Thyroid gland (tissue), 4 donors: ENCODE data around the gene SLC29A4. TPM values are rescaled to one million over a fixed set of nuclear protein-coding genes. Genes with fewer than 3 reads are reported as not detected.
"Not testable (repeated sequence)": the region's sequence is repeated elsewhere in the genome, so short reads cannot be mapped to it uniquely, and the experiment has no call there.

ENCODE experiments used
- DNase-seq, 2 donors: peaks; one replicate each; pipeline ENCODE4 v3.0.0-alpha.2; 2019
- H3K27ac ChIP-seq, 3 donors: fragments of 200-600 bp; sonication (generic); 1 replicate in 2 of 3; 2 replicates in 1 of 3; pipeline ENCODE4 v1.5.1; 2016 to 2019; ENCODE audit warnings: mild to moderate bottlenecking in 1 of 3, moderate library complexity in 1 of 3
- H3K27me3 ChIP-seq: fragments of 200-600 bp; sonication (generic); one replicate; pipeline ENCODE4 v1.5.1; 2019
- H3K36me3 ChIP-seq, 2 donors: fragments of 200-600 bp; sonication (generic); one replicate each; pipeline ENCODE4 v1.5.1; 2016 to 2019
- H3K4me1 ChIP-seq, 2 donors: fragments of 200-600 bp; sonication (generic); one replicate each; pipeline ENCODE4 v1.5.1; 2017 to 2019
- H3K4me3 ChIP-seq, 3 donors: fragments of 200-600 bp; sonication (generic); replicated peaks in 1 of 3; 1 replicate in 2 of 3; 2 replicates in 1 of 3; pipeline ENCODE4 v1.5.1; 2016; ENCODE audit warnings: mild to moderate bottlenecking in 1 of 3
- H3K9me3 ChIP-seq: fragments of 200-600 bp; sonication (generic); one replicate; pipeline ENCODE4 v1.5.1; 2017
- POLR2A ChIP-seq, 2 donors: fragments of 450-650 bp; IDR thresholded peaks; one replicate each; pipeline ENCODE4 v1.6.1; 2017; ENCODE audit warnings: antibody characterized with exemption in 2 of 2, mild to moderate bottlenecking in 2 of 2, moderate library complexity in 1 of 2
- WGBS, 2 donors: methylation state at CpG; one replicate each; pipeline ENCODE4 v1.1.5; 2017; 5-methylcytosine and 5-hydroxymethylcytosine counted together
- intact Hi-C: fragments of 100-400 bp; cut with DNase I; formaldehyde crosslinking; loops from one replicate; pipeline ENCODE4 v1.15.1; 2023
- total RNA-seq, 4 donors: library from RNA; depleted of rRNA; stranded (reverse); fragments of >200 nt; gene quantifications; one replicate each; pipeline ENCODE4 v1.2.3, GENCODE V29; 2016
- TF ChIP-seq, protein P1 (sequence below), 6 experiments: fragments of 200-600 bp in 3 of 6; fragments of 450-650 bp in 3 of 6; sonication (generic) in 3 of 6; IDR thresholded peaks; one replicate each; pipeline ENCODE4 v1.5.1; 2016 to 2019; ENCODE audit warnings: antibody characterized with exemption in 6 of 6, mild to moderate bottlenecking in 2 of 6, inconsistent platforms in 1 of 6, moderate library complexity in 1 of 6

Gene SLC29A4
- total RNA-seq, 4 donors from 2014 or later = 8.5 to 23.2 (median 14.4) TPM

DNA sequence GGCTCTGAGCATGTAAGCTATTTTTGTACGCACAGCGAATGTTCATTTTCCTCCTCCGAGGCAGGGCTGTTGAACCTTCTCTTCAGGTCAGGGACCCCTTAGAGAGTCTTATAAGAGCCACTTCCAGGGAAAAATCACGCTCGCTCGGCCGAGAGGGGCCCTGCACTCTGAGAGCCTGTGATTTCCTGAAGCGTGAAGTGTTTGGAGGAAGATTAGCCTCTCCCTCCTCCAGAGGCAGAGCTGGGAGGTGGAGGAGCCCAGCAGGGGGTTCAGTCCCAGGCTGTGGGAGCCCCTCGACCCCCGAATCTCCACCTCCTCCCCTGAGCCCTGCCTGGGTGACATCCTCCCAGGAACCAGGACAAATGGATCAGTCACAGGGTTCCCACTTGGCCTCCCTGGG, 19.7 kb upstream of the SLC29A4 start:
- H3K4me1 ChIP-seq = peaks cover 27 to 38% of the 10 kb centered on the region in 2 donors
- TF ChIP-seq POLR2A (IDR thresholded peaks at IDR 0.05) = peak in 1 of 2 donors; percentile 23
- H3K9me3 ChIP-seq, H3K27me3 ChIP-seq, intact Hi-C loops, H3K36me3 ChIP-seq, H3K4me3 ChIP-seq: not testable (repeated sequence)
- H3K27ac ChIP-seq = peak overlapping the region; percentile 65 to 91 (median 84)
- WGBS, 2 donors = 14 to 28% methylated on average over 5 to 10 of the region's 10 CpGs
- peak; percentile 80 to 85 for DNase-seq

DNA sequence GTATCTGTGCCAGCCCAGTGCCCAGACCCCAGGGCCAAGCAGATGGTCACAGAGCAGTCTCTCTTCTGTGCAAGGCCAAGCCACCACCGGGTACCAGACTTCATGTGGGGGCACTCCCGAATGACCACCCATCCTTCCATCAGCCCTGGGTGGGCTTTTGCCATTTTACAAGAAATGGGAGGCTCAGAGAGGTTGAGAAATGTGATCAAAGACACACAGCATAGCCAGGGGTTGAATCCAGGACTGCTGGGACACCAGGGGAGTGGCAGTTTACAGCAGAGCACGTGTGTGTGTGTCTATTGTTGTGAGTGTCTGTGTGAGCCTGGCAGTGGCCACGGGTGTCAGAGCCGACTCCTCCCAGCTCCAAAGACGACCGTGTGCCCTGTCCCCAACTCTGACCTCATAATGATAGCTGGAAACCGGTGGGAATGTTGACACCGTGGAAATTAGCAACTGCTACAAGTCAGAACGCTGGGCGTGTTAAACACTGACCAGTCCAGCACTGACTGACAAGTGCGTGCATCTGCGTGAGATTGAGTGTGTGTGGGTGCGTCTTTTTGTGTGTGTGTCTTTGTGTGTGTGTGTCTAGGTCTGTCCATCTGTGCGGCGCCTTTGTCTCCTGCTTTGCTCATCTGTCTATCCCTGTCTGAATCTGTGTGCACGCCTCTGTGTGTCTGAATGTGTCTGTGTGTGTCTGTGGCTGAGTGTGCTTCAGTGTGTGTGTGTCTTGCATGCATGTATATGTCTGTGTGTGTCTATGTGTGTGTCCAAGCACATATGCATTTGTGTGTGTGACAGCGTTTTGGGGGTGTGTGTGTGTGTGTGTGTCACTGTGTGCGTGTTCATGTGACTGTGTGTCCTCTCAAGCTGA, 17.2 kb upstream of the SLC29A4 start:
- H3K4me3 ChIP-seq = no peak overlapping the region
- TF ChIP-seq, protein P1, sequence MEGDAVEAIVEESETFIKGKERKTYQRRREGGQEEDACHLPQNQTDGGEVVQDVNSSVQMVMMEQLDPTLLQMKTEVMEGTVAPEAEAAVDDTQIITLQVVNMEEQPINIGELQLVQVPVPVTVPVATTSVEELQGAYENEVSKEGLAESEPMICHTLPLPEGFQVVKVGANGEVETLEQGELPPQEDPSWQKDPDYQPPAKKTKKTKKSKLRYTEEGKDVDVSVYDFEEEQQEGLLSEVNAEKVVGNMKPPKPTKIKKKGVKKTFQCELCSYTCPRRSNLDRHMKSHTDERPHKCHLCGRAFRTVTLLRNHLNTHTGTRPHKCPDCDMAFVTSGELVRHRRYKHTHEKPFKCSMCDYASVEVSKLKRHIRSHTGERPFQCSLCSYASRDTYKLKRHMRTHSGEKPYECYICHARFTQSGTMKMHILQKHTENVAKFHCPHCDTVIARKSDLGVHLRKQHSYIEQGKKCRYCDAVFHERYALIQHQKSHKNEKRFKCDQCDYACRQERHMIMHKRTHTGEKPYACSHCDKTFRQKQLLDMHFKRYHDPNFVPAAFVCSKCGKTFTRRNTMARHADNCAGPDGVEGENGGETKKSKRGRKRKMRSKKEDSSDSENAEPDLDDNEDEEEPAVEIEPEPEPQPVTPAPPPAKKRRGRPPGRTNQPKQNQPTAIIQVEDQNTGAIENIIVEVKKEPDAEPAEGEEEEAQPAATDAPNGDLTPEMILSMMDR (IDR thresholded peaks at IDR 0.05) = no peak
- no peak for TF ChIP-seq POLR2A (IDR thresholded peaks at IDR 0.05)
- intact Hi-C loops = no loop called here
- peaks cover 27 to 35% of the 10 kb centered on the region in 2 donors for H3K4me1 ChIP-seq
- WGBS, 2 donors = 52 to 65% methylated on average over 11 to 19 of the region's 19 CpGs
- H3K27ac ChIP-seq = peak overlapping the region in 2 of 3 donors; percentile 68 to 74
- no peaks in the 10 kb centered on the region for H3K27me3 ChIP-seq
- no peaks in the 10 kb centered on the region for H3K9me3 ChIP-seq
- DNase-seq = no peak
- no peaks in the 10 kb centered on the region for H3K36me3 ChIP-seq

DNA sequence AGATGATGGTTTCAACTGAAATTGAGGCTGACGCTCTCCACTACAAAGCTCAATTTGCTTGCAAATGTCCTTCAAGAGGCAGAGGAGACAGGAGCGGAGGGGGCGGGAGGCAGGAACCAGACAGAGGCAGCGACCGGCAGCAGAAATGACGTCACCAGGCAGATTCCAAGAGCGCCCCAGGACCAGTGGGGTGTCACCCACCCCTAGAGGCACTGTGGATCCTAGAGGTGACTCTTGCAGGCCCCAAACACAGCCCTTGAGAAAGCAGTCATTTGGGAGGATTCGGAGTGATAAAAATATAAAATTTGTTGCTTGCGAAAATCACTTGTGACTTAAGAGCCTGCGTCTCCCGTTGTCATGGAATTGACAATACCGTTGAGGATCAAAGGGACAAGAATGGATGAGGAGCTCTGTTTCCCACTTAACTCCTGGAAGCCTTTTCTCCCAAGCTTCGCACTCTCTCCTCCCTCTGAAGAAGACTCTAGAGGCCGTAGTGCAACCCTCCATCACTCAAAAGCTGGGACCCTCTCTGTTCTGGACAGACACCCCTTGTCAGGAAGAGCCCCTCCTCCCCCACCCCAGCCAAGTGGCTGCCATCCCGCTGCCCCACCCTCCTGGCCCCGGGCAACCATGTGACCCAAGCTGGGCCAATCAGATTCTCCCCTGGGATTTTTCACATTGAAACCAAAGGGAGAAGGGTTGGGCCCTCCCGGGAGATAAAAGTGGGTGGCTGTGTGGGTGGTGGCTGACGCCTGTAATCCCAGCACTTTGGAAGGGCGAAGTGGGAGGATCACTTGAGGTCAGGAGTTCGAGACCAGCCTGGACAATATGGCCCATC, 16.3 kb upstream of the SLC29A4 start:
- Histone ChIP-seq H3K27ac (peak overlapping the region in 2 of 3 donors; percentile 68 to 74), H3K4me1 (peaks cover 29 to 39% of the 10 kb centered on the region in 2 donors), H3K27me3 (no peaks in the 10 kb centered on the region), H3K36me3 (no peaks in the 10 kb centered on the region), H3K4me3 (no peak overlapping the region), H3K9me3 (no peaks in the 10 kb centered on the region)
- TF ChIP-seq, protein P1 (IDR thresholded peaks at IDR 0.05) = no peak
- TF ChIP-seq POLR2A (IDR thresholded peaks at IDR 0.05) = peak in 1 of 2 donors; percentile 26
- WGBS, 2 donors = 39 to 42% methylated on average over 18 to 20 of the region's 20 CpGs
- DNase-seq = peak; percentile 77
- intact Hi-C loops = no loop called here

DNA sequence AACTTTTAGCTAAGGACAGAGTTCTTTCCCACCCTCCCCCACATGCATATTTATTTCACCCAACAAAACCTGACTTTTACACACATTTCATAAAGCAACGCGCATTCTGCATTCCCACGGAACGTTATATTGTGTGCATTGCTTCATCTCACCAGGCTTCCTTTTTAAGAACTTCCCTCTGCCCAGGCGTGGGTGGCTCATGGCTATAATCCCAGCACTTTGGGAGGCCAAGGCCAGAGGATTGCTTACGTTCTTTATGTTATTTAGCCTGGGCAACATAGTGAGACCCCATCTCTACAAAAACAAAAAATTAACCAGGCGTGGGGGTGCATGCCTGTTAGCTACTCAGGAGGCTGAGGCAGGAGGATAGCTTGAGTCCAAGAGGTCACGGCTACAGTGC, 14.9 kb upstream of the SLC29A4 start:
- 87 to 93% methylated on average over 8 of the region's 8 CpGs for WGBS, 2 donors
- intact Hi-C loops, H3K27me3 ChIP-seq, DNase-seq, H3K4me3 ChIP-seq, H3K9me3 ChIP-seq, H3K27ac ChIP-seq, H3K36me3 ChIP-seq: not testable (repeated sequence)
- peaks cover 23 to 31% of the 10 kb centered on the region in 2 donors for H3K4me1 ChIP-seq

DNA sequence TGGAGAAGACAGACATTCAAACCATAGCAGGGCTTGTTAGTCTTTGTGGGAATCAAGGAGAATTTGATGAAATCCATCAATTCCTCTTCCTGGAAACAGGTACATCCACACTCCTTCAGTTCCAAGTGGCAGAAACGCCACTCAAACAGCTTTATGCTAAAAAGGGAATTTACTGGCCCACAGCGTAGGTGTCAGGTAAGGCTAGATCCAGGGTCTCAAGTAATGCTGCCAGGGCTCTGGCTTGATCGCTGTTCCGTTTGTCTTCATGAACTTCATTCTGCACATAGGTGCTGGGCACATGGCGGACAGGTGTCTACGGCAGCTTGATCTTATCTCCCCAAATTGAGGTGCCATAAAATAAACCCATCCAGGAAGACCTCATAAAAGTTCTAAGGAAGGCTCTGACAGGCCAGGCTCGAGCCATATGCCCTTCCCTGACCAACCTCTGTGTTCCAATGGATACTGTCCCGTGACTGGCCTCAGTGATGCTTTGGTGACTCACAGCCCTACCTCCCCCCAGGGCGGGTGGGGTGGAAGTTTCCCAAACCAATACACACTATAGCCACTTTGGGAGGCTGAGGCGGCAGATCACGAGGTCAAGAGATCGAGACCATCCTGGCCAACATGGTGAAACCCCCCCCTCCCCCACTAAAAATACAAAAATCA, 12.6 kb upstream of the SLC29A4 start:
- H3K36me3 ChIP-seq, H3K27ac ChIP-seq, DNase-seq, H3K4me3 ChIP-seq, H3K9me3 ChIP-seq, intact Hi-C loops, H3K27me3 ChIP-seq: not testable (repeated sequence)
- WGBS, 2 donors = 82 to 98% methylated on average over 11 to 12 of the region's 12 CpGs
- peaks cover 15 to 22% of the 10 kb centered on the region in 2 donors for H3K4me1 ChIP-seq

- Histone ChIP-seq H3K9me3 (no peaks in the 10 kb centered on the region), H3K27me3 (no peaks in the 10 kb centered on the region), H3K4me1 (peaks cover 11 to 22% of the 10 kb centered on the region in 2 donors), H3K4me3 (no peak overlapping the region), H3K36me3 (no peaks in the 10 kb centered on the region), H3K27ac (peak overlapping the region in 1 of 3 donors; percentile 36)
- intact Hi-C loops = no loop called here
- TF ChIP-seq, protein P1 (IDR thresholded peaks at IDR 0.05) = no peak
- no peak for TF ChIP-seq POLR2A (IDR thresholded peaks at IDR 0.05)
- no peak for DNase-seq
- 38 to 49% methylated on average over 4 to 6 of the region's 6 CpGs for WGBS, 2 donors
These were observed 12.0 kb upstream of the SLC29A4 start for GRCh38 chr7:5270788-5271187.

DNA sequence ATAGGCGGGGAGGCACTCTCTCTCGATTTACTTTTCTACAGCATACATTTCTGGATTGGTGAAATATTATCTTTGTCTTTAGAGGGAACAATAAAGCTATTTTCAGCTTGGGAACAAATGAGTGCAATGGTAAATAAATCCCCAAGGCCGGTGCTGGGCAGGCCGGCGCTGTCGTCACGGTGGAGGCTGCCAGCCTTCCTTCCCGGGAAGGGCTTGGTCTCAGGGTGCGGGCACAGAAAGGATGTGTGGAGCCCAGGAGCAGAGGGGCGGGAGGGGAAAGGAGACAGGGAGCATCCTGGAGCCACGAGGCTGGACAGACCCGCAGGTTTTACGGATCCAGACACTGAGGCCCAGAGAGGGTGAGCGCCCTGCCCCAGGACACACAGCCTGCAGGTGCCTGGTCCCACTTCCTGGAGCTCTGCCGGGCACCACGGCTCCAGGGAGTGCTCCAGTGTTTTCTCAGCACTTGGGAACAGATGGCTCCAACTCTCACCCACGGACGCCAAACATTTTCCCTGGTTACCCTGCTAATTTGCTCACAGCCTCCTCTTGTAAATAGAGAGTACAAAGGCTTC, 8.8 kb upstream of the SLC29A4 start:
- H3K9me3 ChIP-seq, H3K36me3 ChIP-seq, DNase-seq, intact Hi-C loops, H3K27me3 ChIP-seq, H3K27ac ChIP-seq, H3K4me3 ChIP-seq: not testable (repeated sequence)
- H3K4me1 ChIP-seq = peaks cover 4 to 14% of the 10 kb centered on the region in 2 donors
- WGBS, 2 donors = 70 to 73% methylated on average over 15 to 18 of the region's 18 CpGs
